ENCODE results near the gene ZNF668.
A peak's percentile ranks its signal among the peaks of the same experiment; 100 is the strongest.
"Not testable (repeated sequence)": the region's sequence is repeated elsewhere in the genome, so short reads cannot be mapped to it uniquely, and the experiment has no call there.

Gene ZNF668

GRCh38 chr16:31110106-31111034, 36.3 kb upstream of the ZNF668 start:
- H3K27ac ChIP-seq (ENCODE audit: low read depth in 2 of 2, low read length in 2 of 2), result no peak overlapping the region
- peaks cover 21 to 22% of the 10 kb centered on the region in 2 donors for H3K4me1 ChIP-seq (ENCODE audit: control insufficient read depth in 2 of 2, insufficient read depth in 2 of 2, low read length in 2 of 2)
- H3K4me3 ChIP-seq (ENCODE audit: low read length in 2 of 2), result no peak overlapping the region
- H3K36me3 ChIP-seq (ENCODE audit: control insufficient read depth in 2 of 2, insufficient read depth in 2 of 2, low read length in 2 of 2), result peaks cover 23 to 30% of the 10 kb centered on the region in 2 donors
- H3K9me3 ChIP-seq (ENCODE audit: control insufficient read depth in 2 of 2, low read length in 2 of 2), result no peaks in the 10 kb centered on the region
- no peaks in the 10 kb centered on the region for H3K27me3 ChIP-seq (ENCODE audit: control insufficient read depth in 2 of 2, insufficient read depth in 2 of 2, low read length in 2 of 2)
- H3K9ac ChIP-seq (ENCODE audit: low read depth in 1 of 2, low read length in 2 of 2), result no peak overlapping the region

- Histone ChIP-seq H3K4me3 (ENCODE audit: low read length in 2 of 2) (no peak overlapping the region), H3K9ac (ENCODE audit: low read depth in 1 of 2, low read length in 2 of 2) (no peak overlapping the region), H3K36me3 (ENCODE audit: control insufficient read depth in 2 of 2, insufficient read depth in 2 of 2, low read length in 2 of 2) (peaks cover 23 to 30% of the 10 kb centered on the region in 2 donors), H3K27ac (ENCODE audit: low read depth in 2 of 2, low read length in 2 of 2) (no peak overlapping the region), H3K27me3 (ENCODE audit: control insufficient read depth in 2 of 2, insufficient read depth in 2 of 2, low read length in 2 of 2) (no peaks in the 10 kb centered on the region), H3K9me3 (ENCODE audit: control insufficient read depth in 2 of 2, low read length in 2 of 2) (no peaks in the 10 kb centered on the region), H3K4me1 (ENCODE audit: control insufficient read depth in 2 of 2, insufficient read depth in 2 of 2, low read length in 2 of 2) (peaks cover 19 to 22% of the 10 kb centered on the region in 2 donors)
Measured at GRCh38 chr16:31109622-31110021, 35.6 kb upstream of the ZNF668 start.

GRCh38 chr16:31108794-31109558, 34.9 kb upstream of the ZNF668 start:
- H3K27ac ChIP-seq (ENCODE audit: low read depth in 2 of 2, low read length in 2 of 2), result peak overlapping the region; percentile 75 to 76
- H3K4me3 ChIP-seq (ENCODE audit: low read length in 2 of 2), result peak overlapping the region; percentile 74 to 85
- peak overlapping the region; percentile 83 to 92 for H3K9ac ChIP-seq (ENCODE audit: low read depth in 1 of 2, low read length in 2 of 2)
- H3K4me1 ChIP-seq (ENCODE audit: control insufficient read depth in 2 of 2, insufficient read depth in 2 of 2, low read length in 2 of 2), result peaks cover 16 to 21% of the 10 kb centered on the region in 2 donors
- H3K9me3 ChIP-seq (ENCODE audit: control insufficient read depth in 2 of 2, low read length in 2 of 2), result no peaks in the 10 kb centered on the region
- peaks cover 23 to 30% of the 10 kb centered on the region in 2 donors for H3K36me3 ChIP-seq (ENCODE audit: control insufficient read depth in 2 of 2, insufficient read depth in 2 of 2, low read length in 2 of 2)
- H3K27me3 ChIP-seq (ENCODE audit: control insufficient read depth in 2 of 2, insufficient read depth in 2 of 2, low read length in 2 of 2), result no peaks in the 10 kb centered on the region

GRCh38 chr16:31108035-31108793, 34.2 kb upstream of the ZNF668 start, which contains the start of gene BCKDK:
TSS of gene BCKDK (plus strand) at chr16:31108386. CDS start at chr16:31109224, 838 bp downstream.
- peak within 1 kb of the TSS; percentile 74 to 85 for H3K4me3 ChIP-seq (ENCODE audit: low read length in 2 of 2)
- peak within 1 kb of the TSS; percentile 75 to 76 for H3K27ac ChIP-seq (ENCODE audit: low read depth in 2 of 2, low read length in 2 of 2)
- peaks cover 12 to 14% of the 10 kb centered on the region in 2 donors for H3K4me1 ChIP-seq (ENCODE audit: control insufficient read depth in 2 of 2, insufficient read depth in 2 of 2, low read length in 2 of 2)

GRCh38 chr16:31107465-31107867, 33.4 kb upstream of the ZNF668 start:
- no peak overlapping the region for H3K9ac ChIP-seq (ENCODE audit: low read depth in 1 of 2, low read length in 2 of 2)
- H3K27me3 ChIP-seq (ENCODE audit: control insufficient read depth in 2 of 2, insufficient read depth in 2 of 2, low read length in 2 of 2), result no peaks in the 10 kb centered on the region
- H3K27ac ChIP-seq (ENCODE audit: low read depth in 2 of 2, low read length in 2 of 2), result peak overlapping the region; percentile 75 to 76
- peaks cover 12 to 13% of the 10 kb centered on the region in 2 donors for H3K4me1 ChIP-seq (ENCODE audit: control insufficient read depth in 2 of 2, insufficient read depth in 2 of 2, low read length in 2 of 2)
- peak overlapping the region in 1 of 2 donors; percentile 74 for H3K4me3 ChIP-seq (ENCODE audit: low read length in 2 of 2)
- no peaks in the 10 kb centered on the region for H3K9me3 ChIP-seq (ENCODE audit: control insufficient read depth in 2 of 2, low read length in 2 of 2)
- peaks cover 22 to 29% of the 10 kb centered on the region in 2 donors for H3K36me3 ChIP-seq (ENCODE audit: control insufficient read depth in 2 of 2, insufficient read depth in 2 of 2, low read length in 2 of 2)

More at GRCh38 chr16:31108035-31108793, 34.2 kb upstream of the ZNF668 start, which contains the start of gene BCKDK:
- peaks cover 23 to 30% of the 10 kb centered on the region in 2 donors for H3K36me3 ChIP-seq (ENCODE audit: control insufficient read depth in 2 of 2, insufficient read depth in 2 of 2, low read length in 2 of 2)
- no peaks in the 10 kb centered on the region for H3K27me3 ChIP-seq (ENCODE audit: control insufficient read depth in 2 of 2, insufficient read depth in 2 of 2, low read length in 2 of 2)
- peak within 1 kb of the TSS; percentile 83 to 92 for H3K9ac ChIP-seq (ENCODE audit: low read depth in 1 of 2, low read length in 2 of 2)
- H3K9me3 ChIP-seq (ENCODE audit: control insufficient read depth in 2 of 2, low read length in 2 of 2), result no peaks in the 10 kb centered on the region

GRCh38 chr16:31106509-31107464, 32.7 kb upstream of the ZNF668 start:
- H3K9me3 ChIP-seq (ENCODE audit: control insufficient read depth in 2 of 2, low read length in 2 of 2), result no peaks in the 10 kb centered on the region
- H3K27ac ChIP-seq (ENCODE audit: low read depth in 2 of 2, low read length in 2 of 2), result no peak overlapping the region
- no peak overlapping the region for H3K9ac ChIP-seq (ENCODE audit: low read depth in 1 of 2, low read length in 2 of 2)

GRCh38 chr16:31105677-31106213, 31.7 kb upstream of the ZNF668 start:
- H3K4me3 ChIP-seq (ENCODE audit: low read length in 2 of 2), result peak overlapping the region; percentile 45 to 50
- H3K9me3 ChIP-seq (ENCODE audit: control insufficient read depth in 2 of 2, low read length in 2 of 2), result no peaks in the 10 kb centered on the region
- H3K27me3 ChIP-seq (ENCODE audit: control insufficient read depth in 2 of 2, insufficient read depth in 2 of 2, low read length in 2 of 2), result no peaks in the 10 kb centered on the region
- peaks cover 12 to 13% of the 10 kb centered on the region in 2 donors for H3K4me1 ChIP-seq (ENCODE audit: control insufficient read depth in 2 of 2, insufficient read depth in 2 of 2, low read length in 2 of 2)
- peak overlapping the region in 1 of 2 donors; percentile 29 for H3K27ac ChIP-seq (ENCODE audit: low read depth in 2 of 2, low read length in 2 of 2)
- peak overlapping the region; percentile 20 to 71 for H3K9ac ChIP-seq (ENCODE audit: low read depth in 1 of 2, low read length in 2 of 2)
- H3K36me3 ChIP-seq (ENCODE audit: control insufficient read depth in 2 of 2, insufficient read depth in 2 of 2, low read length in 2 of 2), result peaks cover 8 to 11% of the 10 kb centered on the region in 2 donors

More at GRCh38 chr16:31106509-31107464, 32.7 kb upstream of the ZNF668 start:
- H3K27me3 ChIP-seq (ENCODE audit: control insufficient read depth in 2 of 2, insufficient read depth in 2 of 2, low read length in 2 of 2), result no peaks in the 10 kb centered on the region
- peaks cover 12 to 13% of the 10 kb centered on the region in 2 donors for H3K4me1 ChIP-seq (ENCODE audit: control insufficient read depth in 2 of 2, insufficient read depth in 2 of 2, low read length in 2 of 2)
- peaks cover 15 to 22% of the 10 kb centered on the region in 2 donors for H3K36me3 ChIP-seq (ENCODE audit: control insufficient read depth in 2 of 2, insufficient read depth in 2 of 2, low read length in 2 of 2)
- no peak overlapping the region for H3K4me3 ChIP-seq (ENCODE audit: low read length in 2 of 2)

- not testable (repeated sequence) for H3K4me1 ChIP-seq (ENCODE audit: control insufficient read depth in 2 of 2, insufficient read depth in 2 of 2, low read length in 2 of 2); H3K4me3 ChIP-seq (ENCODE audit: low read length in 2 of 2); H3K9me3 ChIP-seq (ENCODE audit: control insufficient read depth in 2 of 2, low read length in 2 of 2); H3K9ac ChIP-seq (ENCODE audit: low read depth in 1 of 2, low read length in 2 of 2); H3K27ac ChIP-seq (ENCODE audit: low read depth in 2 of 2, low read length in 2 of 2); H3K27me3 ChIP-seq (ENCODE audit: control insufficient read depth in 2 of 2, insufficient read depth in 2 of 2, low read length in 2 of 2); H3K36me3 ChIP-seq (ENCODE audit: control insufficient read depth in 2 of 2, insufficient read depth in 2 of 2, low read length in 2 of 2)
Measured at GRCh38 chr16:31100876-31101641, 27.0 kb upstream of the ZNF668 start.

Measured in mucosa of rectum (tissue), 2 donors.